ENCODE data around the gene KDM4E. TPM values are rescaled to one million over a fixed set of nuclear protein-coding genes. Genes with fewer than 3 reads are reported as not detected.

Gene KDM4E
- total and polyA plus RNA-seq, 9 of the 15 experiments (the other 6 are each of a cell fraction or from before 2014, with no cell fraction given) = 0.04 TPM; not detected in 8

GRCh38 chr11:95068549-95068948 lies 43.5 kb downstream of the KDM4E start (continued):
- TF ChIP-seq ZMIZ1 (IDR thresholded peaks at IDR 0.05; ENCODE audit: low read depth in 2 of 2, low read length in 2 of 2) (peak; percentile 61 to 66; a peak in 2 of 4 replicates), TCFL5 (CRISPR knock-in tag; conservative IDR thresholded peaks at IDR 0.05) (no peak), OTX1 (CRISPR knock-in tag; IDR thresholded peaks at IDR 0.05) (no peak), KLF13 (tag; IDR thresholded peaks at IDR 0.05; ENCODE audit: borderline replicate concordance, low read depth) (no peak), VEZF1 (CRISPR knock-in tag; IDR thresholded peaks at IDR 0.05) (0 out of 2 replicates have a peak, but pooled peaks have one; percentile 19), E2F1 (CRISPR knock-in tag; IDR thresholded peaks at IDR 0.05) (no peak), E4F1 (CRISPR knock-in tag; IDR thresholded peaks at IDR 0.05; ENCODE audit: borderline replicate concordance) (no peak), CBX1 (IDR thresholded peaks at IDR 0.05; ENCODE audit: low read depth) (peak; percentile 86; the same call in 1 of the 2 replicates), BMI1 (IDR thresholded peaks at IDR 0.05; ENCODE audit: low read length) (no peak), ERF (CRISPR knock-in tag; IDR thresholded peaks at IDR 0.05) (no peak), MXD1 (CRISPR knock-in tag; IDR thresholded peaks at IDR 0.05; ENCODE audit: borderline replicate concordance, poor library complexity, severe bottlenecking) (no peak), ZBTB11 (CRISPR knock-in tag; IDR thresholded peaks at IDR 0.05) (no peak), FOXK1 (CRISPR knock-in tag; IDR thresholded peaks at IDR 0.05; ENCODE audit: borderline replicate concordance) (no peak)

Measured in K562 (cell line).